Stomach (tissue), 4 donors: ENCODE measurements around the gene NSD2.

ENCODE experiments used
- EP300 ChIP-seq: sonication (generic); formaldehyde crosslinking; IDR thresholded peaks from one replicate; pipeline ENCODE4 v1.6.1; 2017; ENCODE audit warnings: antibody characterized with exemption
- POLR2A ChIP-seq, 4 donors: fragments of 450-650 bp; IDR thresholded peaks; one replicate each; pipeline ENCODE4 v1.6.1; 2016; ENCODE audit warnings: antibody characterized with exemption in 4 of 4, control low read depth in 2 of 4, mild to moderate bottlenecking in 1 of 4, moderate library complexity in 1 of 4
- POLR2AphosphoS5 ChIP-seq, 3 donors: sonication (generic); formaldehyde crosslinking; IDR thresholded peaks; one replicate each; pipeline ENCODE4 v1.6.1; 2016; ENCODE audit warnings: antibody characterized with exemption in 3 of 3
- TF ChIP-seq, protein P1 (sequence below), 7 experiments: fragments of 450-650 bp in 4 of 7; fragments of 200-600 bp in 3 of 7; sonication (generic) in 3 of 7; IDR thresholded peaks; one replicate each; pipeline ENCODE4 v1.5.1; 2016 to 2019; ENCODE audit warnings: antibody characterized with exemption in 7 of 7, control low read depth in 2 of 7, mild to moderate bottlenecking in 1 of 7

- TF ChIP-seq, protein P1, sequence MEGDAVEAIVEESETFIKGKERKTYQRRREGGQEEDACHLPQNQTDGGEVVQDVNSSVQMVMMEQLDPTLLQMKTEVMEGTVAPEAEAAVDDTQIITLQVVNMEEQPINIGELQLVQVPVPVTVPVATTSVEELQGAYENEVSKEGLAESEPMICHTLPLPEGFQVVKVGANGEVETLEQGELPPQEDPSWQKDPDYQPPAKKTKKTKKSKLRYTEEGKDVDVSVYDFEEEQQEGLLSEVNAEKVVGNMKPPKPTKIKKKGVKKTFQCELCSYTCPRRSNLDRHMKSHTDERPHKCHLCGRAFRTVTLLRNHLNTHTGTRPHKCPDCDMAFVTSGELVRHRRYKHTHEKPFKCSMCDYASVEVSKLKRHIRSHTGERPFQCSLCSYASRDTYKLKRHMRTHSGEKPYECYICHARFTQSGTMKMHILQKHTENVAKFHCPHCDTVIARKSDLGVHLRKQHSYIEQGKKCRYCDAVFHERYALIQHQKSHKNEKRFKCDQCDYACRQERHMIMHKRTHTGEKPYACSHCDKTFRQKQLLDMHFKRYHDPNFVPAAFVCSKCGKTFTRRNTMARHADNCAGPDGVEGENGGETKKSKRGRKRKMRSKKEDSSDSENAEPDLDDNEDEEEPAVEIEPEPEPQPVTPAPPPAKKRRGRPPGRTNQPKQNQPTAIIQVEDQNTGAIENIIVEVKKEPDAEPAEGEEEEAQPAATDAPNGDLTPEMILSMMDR (IDR thresholded peaks at IDR 0.05), result peak in 5 of 7 experiments; percentile 15 to 86 (median 38)
- peak in 2 of 4 donors; percentile 34 to 47 for TF ChIP-seq POLR2A (IDR thresholded peaks at IDR 0.05)
- TF ChIP-seq POLR2AphosphoS5 (IDR thresholded peaks at IDR 0.05), result peak; percentile 70 to 95 (median 87)
- no peak for TF ChIP-seq EP300
Observed at GRCh38 chr4:2008921-2009650, 137.9 kb downstream of the NSD2 start, which contains the start of gene NELFA.
